SK-N-SH treated with all-trans-retinoic acid at 6 μM for 48 hours (cell line): ENCODE measurements around the gene ATP2B1.

Source experiments
- ISL1 ChIP-seq: fragments of 250-450 bp; sonication (Bioruptor Pico); IDR thresholded peaks from 2 replicates; pipeline ENCODE4 v2.1.2; 2022; ENCODE audit warnings: mild to moderate bottlenecking, moderate library complexity
- OSR1 ChIP-seq: fragments of 250-450 bp; sonication (Bioruptor Pico); IDR thresholded peaks from 2 replicates; pipeline ENCODE4 v1.8.0; 2022; ENCODE audit warnings: moderate library complexity, mild to moderate bottlenecking, inconsistent platforms
- SNAI2 ChIP-seq: fragments of 250-450 bp; sonication (Bioruptor Pico); IDR thresholded peaks from 2 replicates; pipeline ENCODE4 v1.5.0; 2020; ENCODE audit warnings: mild to moderate bottlenecking, moderate library complexity
- TOX ChIP-seq: fragments of 250-450 bp; sonication (Bioruptor Pico); IDR thresholded peaks from 2 replicates; pipeline ENCODE4 v1.8.0; 2021; ENCODE audit warnings: mild to moderate bottlenecking, moderate library complexity, borderline replicate concordance
- ZC3H10 ChIP-seq: fragments of 250-450 bp; sonication (Bioruptor Pico); IDR thresholded peaks from 2 replicates; pipeline ENCODE4 v1.5.1; 2021; ENCODE audit warnings: mild to moderate bottlenecking, moderate library complexity
- ZFP3 ChIP-seq: fragments of 250-450 bp; sonication (Bioruptor Pico); IDR thresholded peaks from 2 replicates; pipeline ENCODE4 v1.5.0; 2020; ENCODE audit warnings: mild to moderate bottlenecking, moderate library complexity
- TF ChIP-seq, protein P1 (sequence below): fragments of 250-450 bp; sonication (Bioruptor Pico); IDR thresholded peaks from 2 replicates; pipeline ENCODE4 v1.8.0; 2020; ENCODE audit warnings: mild to moderate bottlenecking, moderate library complexity, borderline replicate concordance
- TF ChIP-seq, protein P2 (sequence below): fragments of 250-450 bp; sonication (Bioruptor Pico); IDR thresholded peaks from 2 replicates; pipeline ENCODE4 v1.5.1; 2020; ENCODE audit warnings: low read depth, mild to moderate bottlenecking, moderate library complexity
- TF ChIP-seq, protein P3 (sequence below): fragments of 250-450 bp; sonication (Bioruptor Pico); IDR thresholded peaks from 2 replicates; pipeline ENCODE4 v1.5.1; 2021; ENCODE audit warnings: mild to moderate bottlenecking, moderate library complexity

DNA sequence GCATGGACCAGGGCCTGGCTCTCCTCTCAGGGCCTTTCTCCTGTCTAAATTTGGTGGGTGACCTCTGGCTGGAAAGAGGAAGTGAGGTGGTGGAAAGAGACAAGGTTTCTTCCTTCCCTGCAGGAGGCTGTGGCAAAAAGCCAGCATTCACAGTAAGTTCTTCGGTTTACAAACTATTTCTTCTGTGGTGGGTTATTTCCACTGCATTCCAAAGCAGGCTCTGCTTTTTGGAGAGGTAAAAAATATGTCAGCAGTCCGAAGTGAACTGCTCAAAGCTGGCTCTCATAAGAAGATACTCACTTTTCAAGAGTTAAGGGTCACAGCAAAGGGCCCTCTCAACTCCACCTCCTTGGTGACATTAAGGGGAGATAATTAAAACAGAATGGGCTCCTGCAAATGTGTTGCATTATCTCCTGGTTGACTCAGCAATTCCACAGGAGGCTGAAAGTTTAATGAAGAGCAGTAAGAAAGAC, 133.9 kb downstream of the ATP2B1 start:
- TF ChIP-seq, protein P1, sequence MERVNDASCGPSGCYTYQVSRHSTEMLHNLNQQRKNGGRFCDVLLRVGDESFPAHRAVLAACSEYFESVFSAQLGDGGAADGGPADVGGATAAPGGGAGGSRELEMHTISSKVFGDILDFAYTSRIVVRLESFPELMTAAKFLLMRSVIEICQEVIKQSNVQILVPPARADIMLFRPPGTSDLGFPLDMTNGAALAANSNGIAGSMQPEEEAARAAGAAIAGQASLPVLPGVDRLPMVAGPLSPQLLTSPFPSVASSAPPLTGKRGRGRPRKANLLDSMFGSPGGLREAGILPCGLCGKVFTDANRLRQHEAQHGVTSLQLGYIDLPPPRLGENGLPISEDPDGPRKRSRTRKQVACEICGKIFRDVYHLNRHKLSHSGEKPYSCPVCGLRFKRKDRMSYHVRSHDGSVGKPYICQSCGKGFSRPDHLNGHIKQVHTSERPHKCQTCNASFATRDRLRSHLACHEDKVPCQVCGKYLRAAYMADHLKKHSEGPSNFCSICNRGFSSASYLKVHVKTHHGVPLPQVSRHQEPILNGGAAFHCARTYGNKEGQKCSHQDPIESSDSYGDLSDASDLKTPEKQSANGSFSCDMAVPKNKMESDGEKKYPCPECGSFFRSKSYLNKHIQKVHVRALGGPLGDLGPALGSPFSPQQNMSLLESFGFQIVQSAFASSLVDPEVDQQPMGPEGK (CRISPR knock-in tag) = no peak
- TF ChIP-seq ZC3H10 (CRISPR knock-in tag) = no peak
- no peak for TF ChIP-seq OSR1 (CRISPR knock-in tag)
- TF ChIP-seq, protein P2, sequence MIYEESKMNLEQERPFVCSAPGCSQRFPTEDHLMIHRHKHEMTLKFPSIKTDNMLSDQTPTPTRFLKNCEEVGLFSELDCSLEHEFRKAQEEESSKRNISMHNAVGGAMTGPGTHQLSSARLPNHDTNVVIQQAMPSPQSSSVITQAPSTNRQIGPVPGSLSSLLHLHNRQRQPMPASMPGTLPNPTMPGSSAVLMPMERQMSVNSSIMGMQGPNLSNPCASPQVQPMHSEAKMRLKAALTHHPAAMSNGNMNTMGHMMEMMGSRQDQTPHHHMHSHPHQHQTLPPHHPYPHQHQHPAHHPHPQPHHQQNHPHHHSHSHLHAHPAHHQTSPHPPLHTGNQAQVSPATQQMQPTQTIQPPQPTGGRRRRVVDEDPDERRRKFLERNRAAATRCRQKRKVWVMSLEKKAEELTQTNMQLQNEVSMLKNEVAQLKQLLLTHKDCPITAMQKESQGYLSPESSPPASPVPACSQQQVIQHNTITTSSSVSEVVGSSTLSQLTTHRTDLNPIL (CRISPR knock-in tag) = no peak
- TF ChIP-seq TOX (CRISPR knock-in tag) = no peak
- no peak for TF ChIP-seq SNAI2
- TF ChIP-seq, protein P3, sequence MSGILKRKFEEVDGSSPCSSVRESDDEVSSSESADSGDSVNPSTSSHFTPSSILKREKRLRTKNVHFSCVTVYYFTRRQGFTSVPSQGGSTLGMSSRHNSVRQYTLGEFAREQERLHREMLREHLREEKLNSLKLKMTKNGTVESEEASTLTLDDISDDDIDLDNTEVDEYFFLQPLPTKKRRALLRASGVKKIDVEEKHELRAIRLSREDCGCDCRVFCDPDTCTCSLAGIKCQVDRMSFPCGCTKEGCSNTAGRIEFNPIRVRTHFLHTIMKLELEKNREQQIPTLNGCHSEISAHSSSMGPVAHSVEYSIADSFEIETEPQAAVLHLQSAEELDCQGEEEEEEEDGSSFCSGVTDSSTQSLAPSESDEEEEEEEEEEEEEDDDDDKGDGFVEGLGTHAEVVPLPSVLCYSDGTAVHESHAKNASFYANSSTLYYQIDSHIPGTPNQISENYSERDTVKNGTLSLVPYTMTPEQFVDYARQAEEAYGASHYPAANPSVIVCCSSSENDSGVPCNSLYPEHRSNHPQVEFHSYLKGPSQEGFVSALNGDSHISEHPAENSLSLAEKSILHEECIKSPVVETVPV (CRISPR knock-in tag) = no peak
- no peak for TF ChIP-seq ISL1 (CRISPR knock-in tag)
- TF ChIP-seq ZFP3 (CRISPR knock-in tag) = no peak
